Activated naive CD8-positive, alpha-beta T cell treated with anti-CD3 and anti-CD28 coated beads for 36 hours (primary cell): Measurements from ENCODE around the gene IL21R. TPM values are rescaled to one million over a fixed set of nuclear protein-coding genes. Genes with fewer than 3 reads are reported as not detected.

Source experiments
- DNase-seq: peaks from one replicate; pipeline ENCODE4 v3.0.0; 2021
- H3K27ac Mint-ChIP-seq: one replicate; pipeline ENCODE4 v1.8.0; 2022; ENCODE audit warnings: mild to moderate bottlenecking, moderate library complexity, mixed read lengths
- H3K27me3 Mint-ChIP-seq: one replicate; pipeline ENCODE4 v1.8.0; 2022; ENCODE audit warnings: mild to moderate bottlenecking, mixed read lengths
- H3K36me3 Mint-ChIP-seq: one replicate; pipeline ENCODE4 v1.8.0; 2021; ENCODE audit warnings: mild to moderate bottlenecking, mixed read lengths
- H3K4me1 Mint-ChIP-seq: one replicate; pipeline ENCODE4 v1.8.0; 2021; ENCODE audit warnings: mixed read lengths
- H3K4me3 Mint-ChIP-seq: one replicate; pipeline ENCODE4 v1.8.0; 2022; ENCODE audit warnings: mild to moderate bottlenecking, moderate library complexity, mixed read lengths
- H3K9me3 Mint-ChIP-seq: one replicate; pipeline ENCODE4 v1.8.0; 2022; ENCODE audit warnings: mixed read lengths
- total RNA-seq, 2 experiments: library from RNA; stranded (reverse); gene quantifications; one replicate each; pipeline ENCODE4 v1.2.3, GENCODE V29; 2021

The IL21R gene
- total RNA-seq, 2 experiments from 2014 or later, result 99.3 to 99.5 TPM

DNA sequence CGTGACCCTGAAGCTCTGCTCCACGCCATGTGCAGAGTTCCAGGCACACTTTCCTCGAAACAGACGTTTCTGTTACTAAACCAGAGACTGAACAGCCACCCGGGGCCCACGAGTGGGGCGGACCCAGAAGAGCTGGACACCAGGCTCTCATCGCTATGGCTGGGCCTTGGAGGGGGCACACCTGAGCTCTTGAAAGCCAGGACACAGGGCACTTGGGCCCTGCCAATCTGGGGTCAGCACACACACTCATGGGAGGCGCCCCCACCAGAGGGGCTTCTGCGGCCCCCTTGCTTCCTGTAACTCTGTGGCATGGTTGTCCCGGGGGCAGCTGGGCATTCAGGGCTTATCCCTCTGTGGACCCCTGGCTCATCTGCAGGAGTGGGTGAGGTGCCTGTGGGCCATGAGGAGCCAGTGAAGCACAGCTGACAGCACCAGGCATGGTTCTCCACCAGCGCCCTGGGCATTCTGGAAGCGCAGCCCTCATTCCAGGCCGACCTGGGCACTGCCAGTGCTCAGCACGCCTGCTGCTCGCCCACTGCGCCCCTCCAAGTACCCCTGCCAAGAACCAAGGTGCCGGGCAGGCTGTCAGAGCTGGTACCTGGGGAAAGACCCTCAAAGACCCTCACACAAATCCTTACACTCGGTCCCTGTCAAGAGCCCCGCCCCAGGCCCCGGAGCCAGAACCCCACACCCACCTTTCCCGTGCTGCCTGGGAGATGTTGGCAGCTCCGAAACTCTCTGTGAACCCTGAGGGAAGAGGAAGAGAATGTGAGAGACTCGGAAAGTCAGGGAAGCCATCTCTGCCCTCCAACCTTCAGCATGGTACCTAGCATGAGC, 61.1 kb downstream of the IL21R start:
- peaks cover 3% of the 10 kb centered on the region for H3K9me3 Mint-ChIP-seq
- H3K4me3 Mint-ChIP-seq, result peak overlapping the region; percentile 71
- no peaks in the 10 kb centered on the region for H3K27me3 Mint-ChIP-seq
- peak overlapping the region; percentile 89 for H3K27ac Mint-ChIP-seq
- H3K4me1 Mint-ChIP-seq, result peaks cover 39% of the 10 kb centered on the region
- H3K36me3 Mint-ChIP-seq, result peaks cover 45% of the 10 kb centered on the region
- no peak for DNase-seq

DNA sequence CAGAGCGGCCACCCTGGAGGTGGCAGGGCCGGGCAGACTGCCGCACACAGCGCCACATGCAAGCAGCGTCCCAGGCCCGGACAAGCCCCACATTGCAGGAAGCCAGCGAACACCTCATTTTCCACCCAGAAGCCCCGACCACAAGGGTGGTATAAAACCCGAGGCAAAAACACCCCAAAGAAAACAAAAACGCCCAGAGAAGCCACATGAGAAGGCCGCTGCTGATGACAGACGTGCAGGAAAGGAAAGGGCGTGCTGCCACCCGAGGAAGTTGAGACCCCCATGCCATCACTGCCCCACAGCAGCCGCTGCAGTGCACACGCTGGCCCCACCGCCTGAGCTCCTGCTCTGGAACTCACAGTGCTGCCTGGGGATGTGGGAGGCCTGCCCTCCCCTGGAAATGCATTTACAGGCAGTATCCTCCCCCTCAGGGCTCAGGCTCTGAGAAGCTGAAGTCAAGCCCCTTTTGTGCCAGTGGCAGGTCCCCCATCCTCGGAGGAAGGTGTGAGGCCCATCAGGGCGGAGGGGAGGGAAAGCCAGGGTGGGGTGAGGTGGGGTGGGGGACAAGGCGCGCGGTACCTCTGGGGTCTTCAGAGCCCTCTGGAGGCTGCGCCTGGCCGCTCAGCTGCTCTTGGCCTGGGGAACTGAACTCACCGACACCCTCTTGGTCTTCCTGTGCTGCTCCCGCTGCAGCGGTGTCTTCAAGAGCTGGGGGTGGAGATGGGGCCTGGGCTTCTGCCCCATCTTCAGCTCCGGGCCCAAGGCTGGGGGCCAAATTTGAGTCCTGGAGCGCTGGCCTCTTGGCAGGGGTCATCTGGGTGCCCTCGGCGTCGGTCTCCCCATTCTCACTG, 62.0 kb downstream of the IL21R start:
- Mint-ChIP-seq H3K36me3 (peaks cover 51% of the 10 kb centered on the region), H3K4me1 (peaks cover 39% of the 10 kb centered on the region), H3K4me3 (peak overlapping the region; percentile 71)

DNA sequence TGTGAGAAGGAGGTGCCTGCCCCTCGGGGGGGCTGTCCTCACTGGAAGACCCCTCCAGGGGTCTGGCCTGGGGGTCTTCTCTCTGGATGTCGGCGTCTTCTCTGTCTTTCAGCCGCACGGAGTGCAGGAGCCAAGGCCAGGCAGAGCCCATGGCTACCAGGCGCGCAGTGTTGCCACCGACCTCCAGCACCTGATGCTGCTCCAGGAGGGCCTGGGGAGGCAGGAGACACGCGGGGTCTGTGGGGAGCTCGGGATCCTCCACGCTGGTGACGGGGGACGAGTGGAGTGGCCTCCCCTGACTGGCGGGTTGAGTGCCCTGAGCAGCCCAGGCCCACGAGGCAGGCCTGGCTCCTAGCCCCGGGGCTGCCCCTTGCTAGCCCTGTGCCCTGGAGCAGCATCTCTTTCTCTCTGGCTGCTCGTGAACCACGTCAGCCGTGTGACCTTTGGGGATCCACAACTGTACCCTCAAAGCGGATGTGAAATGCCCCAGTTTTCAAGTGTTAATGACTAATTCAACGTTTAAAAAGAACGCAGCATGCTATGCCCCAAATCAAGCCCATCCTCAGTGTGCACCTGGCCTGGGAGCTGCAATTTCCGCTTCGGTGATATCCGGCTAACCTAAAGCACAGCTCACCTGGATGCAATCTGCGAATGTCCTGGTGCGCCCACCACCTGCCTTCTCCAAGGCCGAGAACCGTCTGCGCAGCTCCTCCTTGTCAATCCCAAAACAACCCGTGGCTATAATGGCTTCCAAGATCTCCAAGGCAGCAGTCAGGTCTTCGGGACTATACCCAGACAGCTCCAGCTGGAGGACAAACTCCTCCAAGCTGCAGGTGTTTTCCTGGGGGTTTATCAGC, 62.9 kb downstream of the IL21R start:
- Mint-ChIP-seq H3K4me3 (peak overlapping the region; percentile 42), H3K27ac (peak overlapping the region; percentile 89), H3K4me1 (peaks cover 36% of the 10 kb centered on the region), H3K36me3 (peaks cover 58% of the 10 kb centered on the region), H3K9me3 (peaks cover 4% of the 10 kb centered on the region), H3K27me3 (no peaks in the 10 kb centered on the region)
- no peak for DNase-seq

More for the DNA sequence above, 62.0 kb downstream of the IL21R start:
- Mint-ChIP-seq H3K9me3 (peaks cover 4% of the 10 kb centered on the region), H3K27me3 (no peaks in the 10 kb centered on the region), H3K27ac (peak overlapping the region; percentile 89)
- peak; percentile 75 for DNase-seq

DNA sequence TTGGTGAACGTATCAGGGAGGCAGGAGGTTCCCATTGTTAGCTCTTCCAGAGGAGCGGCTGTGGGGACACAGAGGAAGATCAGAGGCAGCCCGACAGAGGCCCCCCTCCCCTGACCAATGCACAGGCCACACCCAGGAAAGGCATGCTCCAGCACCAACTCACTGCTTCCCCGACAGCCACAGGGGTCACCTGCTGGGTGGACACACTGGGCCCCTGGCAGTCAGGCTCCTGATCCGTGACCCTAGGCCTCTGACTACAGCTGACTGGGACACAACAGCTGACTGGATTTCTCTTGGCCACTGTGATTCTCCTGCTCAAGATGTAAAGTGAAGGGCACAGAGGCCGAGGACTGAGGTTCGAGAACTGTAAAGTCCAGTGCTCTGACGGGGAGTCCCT, 63.5 kb downstream of the IL21R start:
- H3K4me3 Mint-ChIP-seq, result no peak overlapping the region

DNA sequence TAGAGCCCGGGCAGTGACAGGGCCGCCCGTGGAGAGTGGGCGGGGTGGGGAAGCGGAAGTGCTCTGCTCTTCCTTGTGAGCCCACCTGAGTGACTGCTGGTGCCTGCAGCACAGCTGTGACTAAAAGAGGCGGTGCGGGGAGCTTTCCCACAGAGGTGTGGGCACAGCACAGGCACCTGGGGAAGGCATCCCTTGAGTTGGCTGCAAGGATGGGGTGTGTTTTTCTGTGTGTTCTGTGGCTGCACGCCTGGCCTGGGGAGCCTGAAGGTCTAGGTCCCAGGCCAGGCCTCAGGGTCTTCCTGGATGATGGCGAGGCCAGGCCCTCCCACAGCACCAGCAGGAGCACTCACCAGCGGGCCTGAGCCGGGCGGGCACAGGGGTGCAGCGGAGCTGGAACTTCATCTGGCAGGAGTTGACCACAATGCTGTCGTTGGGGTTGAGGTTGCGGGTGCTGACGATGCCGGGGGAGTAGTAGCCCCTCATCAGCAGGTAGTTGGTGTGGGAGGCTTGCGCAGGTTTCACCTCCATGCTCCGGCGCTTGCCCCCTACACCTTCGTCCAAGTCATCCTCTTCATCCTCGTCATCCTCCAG, 67.1 kb downstream of the IL21R start:
- Mint-ChIP-seq H3K27ac (no peak overlapping the region), H3K4me1 (peaks cover 14% of the 10 kb centered on the region), H3K36me3 (peaks cover 64% of the 10 kb centered on the region), H3K27me3 (no peaks in the 10 kb centered on the region), H3K4me3 (no peak overlapping the region), H3K9me3 (peaks cover 4% of the 10 kb centered on the region)
- no peak for DNase-seq

More for the DNA sequence above, 63.5 kb downstream of the IL21R start:
- H3K27ac Mint-ChIP-seq, result peak overlapping the region; percentile 20
- H3K27me3 Mint-ChIP-seq, result no peaks in the 10 kb centered on the region
- peaks cover 4% of the 10 kb centered on the region for H3K9me3 Mint-ChIP-seq
- no peak for DNase-seq
- H3K4me1 Mint-ChIP-seq, result peaks cover 34% of the 10 kb centered on the region
- H3K36me3 Mint-ChIP-seq, result peaks cover 64% of the 10 kb centered on the region

DNA sequence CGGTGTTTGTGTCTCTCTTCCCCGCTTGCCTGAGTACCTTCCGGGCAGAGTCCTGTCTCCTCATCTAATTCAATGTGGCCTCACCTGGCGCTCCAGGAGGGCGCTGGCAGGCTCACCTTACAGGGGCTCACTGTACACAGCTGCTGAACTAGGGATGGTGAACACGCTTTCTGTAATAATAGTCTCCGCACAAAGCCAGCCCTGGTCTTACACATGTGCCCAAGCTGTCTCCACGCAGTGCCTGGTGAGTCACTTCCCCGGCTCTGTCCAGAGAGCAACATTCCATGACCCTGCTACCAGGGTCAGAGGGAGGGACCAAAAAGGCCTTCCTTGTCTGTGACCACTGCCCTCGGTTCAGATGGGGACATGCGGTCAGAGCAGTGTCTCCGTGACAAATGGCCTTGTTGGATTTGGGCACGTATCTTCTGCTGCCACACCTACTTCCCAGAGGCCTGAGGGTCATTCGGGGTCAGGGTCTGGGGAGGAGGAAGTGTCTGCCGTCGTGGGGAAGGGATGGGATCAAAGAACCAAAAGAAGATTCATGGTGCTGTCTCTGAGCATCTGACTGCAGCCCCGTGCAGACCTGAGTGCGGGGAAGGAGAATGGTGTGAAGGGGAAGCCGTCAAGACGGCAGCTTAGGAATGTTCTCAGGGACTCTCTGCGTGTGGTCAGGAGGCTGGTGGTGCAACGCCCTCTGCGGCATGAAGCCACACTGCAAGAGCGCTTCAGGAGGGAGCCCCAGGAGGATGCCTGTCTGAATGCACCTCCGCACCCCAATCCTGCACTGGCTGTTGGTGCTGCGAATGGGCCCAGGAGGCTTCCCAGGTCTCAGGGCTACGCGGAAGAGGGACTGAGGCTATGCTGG, 68.8 kb downstream of the IL21R start:
- Mint-ChIP-seq H3K4me3 (no peak overlapping the region), H3K36me3 (peaks cover 54% of the 10 kb centered on the region), H3K27ac (no peak overlapping the region), H3K9me3 (peaks cover 4% of the 10 kb centered on the region), H3K4me1 (peaks cover 6% of the 10 kb centered on the region), H3K27me3 (no peaks in the 10 kb centered on the region)
- DNase-seq, result no peak

DNA sequence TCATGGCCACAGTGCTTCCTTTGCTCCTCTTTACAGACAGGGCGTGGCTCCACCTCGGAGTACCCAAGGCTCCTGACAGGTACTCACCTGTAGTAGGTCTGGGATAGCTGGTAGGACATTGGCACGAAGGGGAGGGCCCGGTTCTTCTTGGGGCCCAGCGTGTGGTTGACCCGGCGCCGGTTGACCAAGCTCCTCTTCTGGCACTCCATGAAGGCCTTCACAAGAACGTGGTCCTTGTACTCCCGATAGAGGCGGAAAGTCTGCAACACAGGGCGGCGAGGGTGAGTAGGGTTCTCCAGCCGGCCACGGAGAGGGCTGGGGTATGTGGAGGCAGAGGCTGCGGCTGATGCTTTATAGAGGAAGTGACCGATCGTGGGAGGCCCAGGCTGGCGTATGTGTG, 69.7 kb downstream of the IL21R start:
- no peak overlapping the region for H3K27ac Mint-ChIP-seq

DNA sequence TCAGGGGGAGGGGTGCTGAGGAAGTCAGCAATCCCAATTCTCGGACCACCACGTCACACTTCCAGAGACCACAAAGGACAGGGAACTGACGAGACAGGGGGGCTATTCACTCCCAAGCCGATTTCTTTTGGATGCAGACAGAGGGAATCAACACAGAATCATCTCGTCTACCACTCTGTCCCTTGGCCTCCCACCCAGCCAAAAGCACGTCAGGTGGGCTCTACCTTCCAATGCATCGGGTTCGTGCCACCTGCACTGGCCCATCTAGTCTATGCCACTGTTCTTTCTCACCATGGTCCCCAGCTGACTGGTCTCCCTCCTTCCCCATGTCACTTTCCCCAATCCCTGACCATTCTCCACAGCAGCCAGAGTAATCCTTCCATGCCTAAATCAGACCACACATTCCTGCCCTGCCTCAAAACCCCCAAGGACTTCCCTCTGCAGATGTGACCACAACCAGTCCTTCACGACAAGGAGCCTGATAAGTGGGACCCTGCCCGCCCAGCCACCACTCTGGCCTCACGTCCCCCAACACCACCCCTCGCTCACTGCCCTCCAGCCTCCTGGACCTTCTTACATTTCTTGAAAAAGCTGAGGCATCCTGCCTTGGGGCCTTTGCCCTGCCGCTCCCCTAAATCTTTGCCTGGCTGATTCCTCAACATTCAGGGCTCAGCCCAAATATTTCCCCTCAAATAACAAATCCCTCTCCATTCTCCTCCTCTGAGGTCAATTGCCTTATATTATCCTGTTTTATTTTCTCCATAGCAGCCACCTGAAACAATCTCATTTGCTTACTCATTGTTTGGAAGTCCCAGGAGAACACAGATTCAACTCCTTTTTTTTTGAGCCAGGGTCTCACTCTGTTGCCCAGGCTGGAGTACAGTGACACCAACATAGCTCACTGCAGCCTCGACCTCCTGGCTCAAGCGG, 70.4 kb downstream of the IL21R start:
- H3K4me1 Mint-ChIP-seq, result no peaks in the 10 kb centered on the region
- H3K36me3 Mint-ChIP-seq, result peaks cover 39% of the 10 kb centered on the region
- no peak for DNase-seq
- H3K9me3 Mint-ChIP-seq, result peaks cover 4% of the 10 kb centered on the region
- no peak overlapping the region for H3K4me3 Mint-ChIP-seq
- no peaks in the 10 kb centered on the region for H3K27me3 Mint-ChIP-seq
- no peak overlapping the region for H3K27ac Mint-ChIP-seq

More for the DNA sequence above, 69.7 kb downstream of the IL21R start:
- DNase-seq, result no peak
- Mint-ChIP-seq H3K4me1 (peaks cover under 1% of the 10 kb centered on the region), H3K4me3 (no peak overlapping the region), H3K36me3 (peaks cover 45% of the 10 kb centered on the region), H3K27me3 (no peaks in the 10 kb centered on the region), H3K9me3 (peaks cover 4% of the 10 kb centered on the region)

DNA sequence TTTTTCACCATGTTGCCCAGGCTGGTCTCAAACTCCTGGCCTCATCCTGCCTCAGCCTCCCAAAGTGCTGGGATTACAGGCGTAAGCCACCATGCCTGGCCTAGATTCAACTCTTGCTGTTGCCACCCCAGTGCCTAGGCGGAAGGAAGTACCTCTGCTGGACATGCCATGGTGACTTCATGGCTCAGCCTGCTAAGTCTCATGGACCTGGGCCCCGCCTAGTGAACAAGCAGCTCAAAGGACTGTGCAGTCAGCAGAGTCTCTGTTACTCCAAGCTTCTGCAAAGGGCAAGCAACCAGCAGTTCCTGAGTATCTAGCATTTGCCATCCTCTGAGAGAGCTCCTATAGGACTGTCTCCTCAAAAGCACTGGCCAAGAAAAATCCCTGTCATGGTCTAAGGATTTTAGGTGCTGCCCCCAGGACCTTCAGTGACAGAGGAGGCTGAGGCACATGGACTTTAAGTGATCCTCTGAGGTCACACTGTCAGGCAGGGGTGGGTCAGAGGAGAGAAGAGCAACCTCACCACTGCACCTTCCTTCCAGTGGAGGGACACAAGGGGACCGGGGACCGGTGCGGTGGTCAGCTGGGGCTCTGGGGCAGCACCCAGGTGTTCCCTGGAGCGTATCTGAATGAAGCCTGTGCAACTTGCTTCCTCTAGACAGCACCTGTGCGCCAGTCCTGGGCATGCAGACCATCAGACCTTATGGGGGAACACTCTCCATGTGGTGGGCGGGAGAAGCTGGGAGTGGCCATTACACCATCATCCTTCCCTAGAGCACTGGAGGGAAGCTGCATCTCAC, 71.3 kb downstream of the IL21R start:
- no peak for DNase-seq
- no peaks in the 10 kb centered on the region for H3K4me1 Mint-ChIP-seq
- peaks cover 34% of the 10 kb centered on the region for H3K36me3 Mint-ChIP-seq
- no peak overlapping the region for H3K4me3 Mint-ChIP-seq
- H3K27me3 Mint-ChIP-seq, result no peaks in the 10 kb centered on the region
- no peak overlapping the region for H3K27ac Mint-ChIP-seq
- no peaks in the 10 kb centered on the region for H3K9me3 Mint-ChIP-seq

DNA sequence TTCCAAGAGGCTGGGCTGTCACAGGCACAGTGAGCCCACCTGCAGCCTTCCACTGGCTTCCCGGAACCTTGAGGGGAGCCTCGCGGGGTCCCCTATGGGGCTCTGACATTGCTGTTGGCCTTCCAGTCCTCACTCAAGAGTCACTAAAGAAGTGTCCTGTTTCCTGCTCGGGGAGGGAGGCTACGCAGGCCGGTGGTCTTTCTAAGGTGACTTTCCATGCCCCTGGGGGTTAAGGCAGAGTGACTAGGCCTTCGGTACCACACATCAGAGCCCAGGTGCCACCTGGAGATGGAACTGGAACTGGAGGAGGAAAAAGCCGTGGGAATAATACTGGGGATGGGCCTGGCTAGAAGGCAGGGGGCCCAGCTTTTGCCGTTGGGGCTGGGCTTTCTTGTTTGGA, 72.1 kb downstream of the IL21R start:
- no peak overlapping the region for H3K27ac Mint-ChIP-seq
- H3K27me3 Mint-ChIP-seq, result no peaks in the 10 kb centered on the region
- no peak overlapping the region for H3K4me3 Mint-ChIP-seq
- peaks cover 27% of the 10 kb centered on the region for H3K36me3 Mint-ChIP-seq
- no peaks in the 10 kb centered on the region for H3K9me3 Mint-ChIP-seq
- H3K4me1 Mint-ChIP-seq, result no peaks in the 10 kb centered on the region
- no peak for DNase-seq

DNA sequence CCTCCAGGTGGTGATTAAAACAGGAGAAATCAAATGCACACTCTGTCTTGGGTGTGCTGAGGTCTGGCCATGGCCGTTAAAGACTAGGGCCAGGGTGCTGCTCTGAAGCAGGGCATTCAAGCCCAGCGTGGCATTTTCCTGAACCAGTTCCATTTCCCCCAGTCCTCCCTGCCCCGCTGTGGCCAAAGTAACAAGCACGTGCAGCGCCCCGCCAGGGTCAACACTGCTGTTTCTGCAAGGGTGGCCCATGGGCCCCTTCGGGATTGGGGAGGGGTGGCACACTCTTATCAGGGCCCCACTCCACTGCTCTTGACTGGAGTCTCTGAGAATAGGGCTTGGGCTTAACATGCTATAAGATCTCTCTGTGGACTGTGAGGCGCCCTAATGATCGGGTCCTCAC, 72.9 kb downstream of the IL21R start:
- DNase-seq, result no peak
- no peaks in the 10 kb centered on the region for H3K27me3 Mint-ChIP-seq
- no peak overlapping the region for H3K27ac Mint-ChIP-seq

DNA sequence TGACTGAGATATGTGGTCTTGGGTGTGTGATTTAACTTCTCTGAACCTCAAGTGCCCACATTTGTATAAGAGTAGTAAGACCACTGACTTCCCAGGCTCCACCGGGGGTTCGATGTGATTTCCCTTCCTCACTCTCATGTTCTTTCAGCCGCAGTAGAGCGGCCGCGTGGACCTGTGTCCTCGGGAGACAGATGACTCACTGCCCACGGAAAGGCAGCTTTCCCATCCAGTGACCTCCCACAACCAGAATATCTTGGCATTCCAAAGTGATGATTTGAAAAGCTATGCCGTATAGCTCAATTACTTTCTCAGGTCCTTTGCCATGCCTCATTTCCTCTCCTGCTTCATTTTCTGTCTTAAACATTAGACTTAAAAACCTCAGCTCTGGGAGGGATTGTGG, 73.6 kb downstream of the IL21R start:
- no peak for DNase-seq
- Mint-ChIP-seq H3K36me3 (peaks cover 17% of the 10 kb centered on the region), H3K4me3 (no peak overlapping the region), H3K4me1 (no peaks in the 10 kb centered on the region), H3K27me3 (no peaks in the 10 kb centered on the region), H3K9me3 (no peaks in the 10 kb centered on the region), H3K27ac (no peak overlapping the region)

More for the DNA sequence above, 72.9 kb downstream of the IL21R start:
- no peaks in the 10 kb centered on the region for H3K9me3 Mint-ChIP-seq
- no peaks in the 10 kb centered on the region for H3K4me1 Mint-ChIP-seq
- H3K36me3 Mint-ChIP-seq, result peaks cover 18% of the 10 kb centered on the region
- no peak overlapping the region for H3K4me3 Mint-ChIP-seq
